Measurements from ENCODE around the gene CD96.
"Not testable (repeated sequence)": the region's sequence is repeated elsewhere in the genome, so short reads cannot be mapped to it uniquely, and the experiment has no call there.

Gene CD96

GRCh38 chr3:111667170-111667569, 125.2 kb downstream of the CD96 start:
- no peak overlapping the region for H3K27ac ChIP-seq (ENCODE audit: low read depth, low read length)
- no peak overlapping the region for H3K4me3 ChIP-seq (ENCODE audit: low read depth in 1 of 2, low read length in 2 of 2)
- no peaks in the 10 kb centered on the region for H3K27me3 ChIP-seq (ENCODE audit: control insufficient read depth in 1 of 2, insufficient read depth in 2 of 2, low read length in 2 of 2)
- no peaks in the 10 kb centered on the region for H3K9me3 ChIP-seq (ENCODE audit: control insufficient read depth in 1 of 2, low read length in 2 of 2)
- H3K9ac ChIP-seq (ENCODE audit: low read depth in 1 of 2, low read length in 2 of 2): no peak overlapping the region
- no peaks in the 10 kb centered on the region for H3K36me3 ChIP-seq (ENCODE audit: control insufficient read depth in 1 of 2, insufficient read depth in 2 of 2, low read length in 2 of 2)
- peaks cover 16 to 21% of the 10 kb centered on the region in 2 donors for H3K4me1 ChIP-seq (ENCODE audit: control insufficient read depth in 1 of 2, insufficient read depth in 2 of 2, low read length in 2 of 2)

- no peak overlapping the region for H3K27ac ChIP-seq (ENCODE audit: low read depth, low read length)
- no peak overlapping the region for H3K9ac ChIP-seq (ENCODE audit: low read depth in 1 of 2, low read length in 2 of 2)
- H3K4me3 ChIP-seq (ENCODE audit: low read depth in 1 of 2, low read length in 2 of 2): no peak overlapping the region
- H3K4me1 ChIP-seq (ENCODE audit: control insufficient read depth in 1 of 2, insufficient read depth in 2 of 2, low read length in 2 of 2): peaks cover 16 to 21% of the 10 kb centered on the region in 2 donors
- no peaks in the 10 kb centered on the region for H3K9me3 ChIP-seq (ENCODE audit: control insufficient read depth in 1 of 2, low read length in 2 of 2)
- H3K36me3 ChIP-seq (ENCODE audit: control insufficient read depth in 1 of 2, insufficient read depth in 2 of 2, low read length in 2 of 2): no peaks in the 10 kb centered on the region
- no peaks in the 10 kb centered on the region for H3K27me3 ChIP-seq (ENCODE audit: control insufficient read depth in 1 of 2, insufficient read depth in 2 of 2, low read length in 2 of 2)
These were observed 125.7 kb downstream of the CD96 start for GRCh38 chr3:111667621-111668239.

GRCh38 chr3:111668326-111668725, 126.3 kb downstream of the CD96 start:
- Histone ChIP-seq H3K27me3 (ENCODE audit: control insufficient read depth in 1 of 2, insufficient read depth in 2 of 2, low read length in 2 of 2) (no peaks in the 10 kb centered on the region), H3K4me1 (ENCODE audit: control insufficient read depth in 1 of 2, insufficient read depth in 2 of 2, low read length in 2 of 2) (peaks cover 16 to 21% of the 10 kb centered on the region in 2 donors), H3K36me3 (ENCODE audit: control insufficient read depth in 1 of 2, insufficient read depth in 2 of 2, low read length in 2 of 2) (no peaks in the 10 kb centered on the region), H3K27ac (ENCODE audit: low read depth, low read length) (no peak overlapping the region), H3K9ac (ENCODE audit: low read depth in 1 of 2, low read length in 2 of 2) (no peak overlapping the region), H3K4me3 (ENCODE audit: low read depth in 1 of 2, low read length in 2 of 2) (no peak overlapping the region), H3K9me3 (ENCODE audit: control insufficient read depth in 1 of 2, low read length in 2 of 2) (no peaks in the 10 kb centered on the region)

GRCh38 chr3:111668888-111669488, 127.0 kb downstream of the CD96 start:
- no peaks in the 10 kb centered on the region for H3K27me3 ChIP-seq (ENCODE audit: control insufficient read depth in 1 of 2, insufficient read depth in 2 of 2, low read length in 2 of 2)
- H3K9ac ChIP-seq (ENCODE audit: low read depth in 1 of 2, low read length in 2 of 2): no peak overlapping the region
- no peaks in the 10 kb centered on the region for H3K9me3 ChIP-seq (ENCODE audit: control insufficient read depth in 1 of 2, low read length in 2 of 2)
- no peaks in the 10 kb centered on the region for H3K36me3 ChIP-seq (ENCODE audit: control insufficient read depth in 1 of 2, insufficient read depth in 2 of 2, low read length in 2 of 2)
- no peak overlapping the region for H3K4me3 ChIP-seq (ENCODE audit: low read depth in 1 of 2, low read length in 2 of 2)
- H3K4me1 ChIP-seq (ENCODE audit: control insufficient read depth in 1 of 2, insufficient read depth in 2 of 2, low read length in 2 of 2): peaks cover 22 to 27% of the 10 kb centered on the region in 2 donors
- H3K27ac ChIP-seq (ENCODE audit: low read depth, low read length): no peak overlapping the region

- no peak overlapping the region for H3K9ac ChIP-seq (ENCODE audit: low read depth in 1 of 2, low read length in 2 of 2)
- no peaks in the 10 kb centered on the region for H3K9me3 ChIP-seq (ENCODE audit: control insufficient read depth in 1 of 2, low read length in 2 of 2)
- no peak overlapping the region for H3K4me3 ChIP-seq (ENCODE audit: low read depth in 1 of 2, low read length in 2 of 2)
- no peaks in the 10 kb centered on the region for H3K36me3 ChIP-seq (ENCODE audit: control insufficient read depth in 1 of 2, insufficient read depth in 2 of 2, low read length in 2 of 2)
- no peak overlapping the region for H3K27ac ChIP-seq (ENCODE audit: low read depth, low read length)
- no peaks in the 10 kb centered on the region for H3K27me3 ChIP-seq (ENCODE audit: control insufficient read depth in 1 of 2, insufficient read depth in 2 of 2, low read length in 2 of 2)
- H3K4me1 ChIP-seq (ENCODE audit: control insufficient read depth in 1 of 2, insufficient read depth in 2 of 2, low read length in 2 of 2): peaks cover 23 to 31% of the 10 kb centered on the region in 2 donors
These were observed 128.1 kb downstream of the CD96 start for GRCh38 chr3:111669926-111670630.

- not testable (repeated sequence) for H3K9ac ChIP-seq (ENCODE audit: low read depth in 1 of 2, low read length in 2 of 2); H3K27me3 ChIP-seq (ENCODE audit: control insufficient read depth in 1 of 2, insufficient read depth in 2 of 2, low read length in 2 of 2); H3K9me3 ChIP-seq (ENCODE audit: control insufficient read depth in 1 of 2, low read length in 2 of 2); H3K4me3 ChIP-seq (ENCODE audit: low read depth in 1 of 2, low read length in 2 of 2); H3K36me3 ChIP-seq (ENCODE audit: control insufficient read depth in 1 of 2, insufficient read depth in 2 of 2, low read length in 2 of 2); H3K27ac ChIP-seq (ENCODE audit: low read depth, low read length)
- H3K4me1 ChIP-seq (ENCODE audit: control insufficient read depth in 1 of 2, insufficient read depth in 2 of 2, low read length in 2 of 2): peaks cover 40 to 46% of the 10 kb centered on the region in 2 donors
These were observed 130.5 kb downstream of the CD96 start for GRCh38 chr3:111672461-111672860.

GRCh38 chr3:111675846-111676210, 133.8 kb downstream of the CD96 start:
- H3K27ac ChIP-seq (ENCODE audit: low read depth, low read length): peak overlapping the region; percentile 41
- no peaks in the 10 kb centered on the region for H3K9me3 ChIP-seq (ENCODE audit: control insufficient read depth in 1 of 2, low read length in 2 of 2)
- H3K36me3 ChIP-seq (ENCODE audit: control insufficient read depth in 1 of 2, insufficient read depth in 2 of 2, low read length in 2 of 2): no peaks in the 10 kb centered on the region
- H3K27me3 ChIP-seq (ENCODE audit: control insufficient read depth in 1 of 2, insufficient read depth in 2 of 2, low read length in 2 of 2): no peaks in the 10 kb centered on the region
- H3K9ac ChIP-seq (ENCODE audit: low read depth in 1 of 2, low read length in 2 of 2): peak overlapping the region; percentile 83 to 94
- H3K4me3 ChIP-seq (ENCODE audit: low read depth in 1 of 2, low read length in 2 of 2): peak overlapping the region; percentile 94 to 95
- peaks cover 33 to 38% of the 10 kb centered on the region in 2 donors for H3K4me1 ChIP-seq (ENCODE audit: control insufficient read depth in 1 of 2, insufficient read depth in 2 of 2, low read length in 2 of 2)

GRCh38 chr3:111676211-111677006, 134.4 kb downstream of the CD96 start:
- peak overlapping the region; percentile 83 to 94 for H3K9ac ChIP-seq (ENCODE audit: low read depth in 1 of 2, low read length in 2 of 2)

GRCh38 chr3:111677007-111677392, 135.0 kb downstream of the CD96 start:
- H3K4me1 ChIP-seq (ENCODE audit: control insufficient read depth in 1 of 2, insufficient read depth in 2 of 2, low read length in 2 of 2): peaks cover 44 to 48% of the 10 kb centered on the region in 2 donors
- no peaks in the 10 kb centered on the region for H3K36me3 ChIP-seq (ENCODE audit: control insufficient read depth in 1 of 2, insufficient read depth in 2 of 2, low read length in 2 of 2)
- H3K27me3 ChIP-seq (ENCODE audit: control insufficient read depth in 1 of 2, insufficient read depth in 2 of 2, low read length in 2 of 2): no peaks in the 10 kb centered on the region
- no peaks in the 10 kb centered on the region for H3K9me3 ChIP-seq (ENCODE audit: control insufficient read depth in 1 of 2, low read length in 2 of 2)
- peak overlapping the region; percentile 94 to 95 for H3K4me3 ChIP-seq (ENCODE audit: low read depth in 1 of 2, low read length in 2 of 2)
- peak overlapping the region; percentile 51 to 57 for H3K9ac ChIP-seq (ENCODE audit: low read depth in 1 of 2, low read length in 2 of 2)
- peak overlapping the region; percentile 35 for H3K27ac ChIP-seq (ENCODE audit: low read depth, low read length)

More at GRCh38 chr3:111676211-111677006, 134.4 kb downstream of the CD96 start:
- no peaks in the 10 kb centered on the region for H3K27me3 ChIP-seq (ENCODE audit: control insufficient read depth in 1 of 2, insufficient read depth in 2 of 2, low read length in 2 of 2)
- H3K9me3 ChIP-seq (ENCODE audit: control insufficient read depth in 1 of 2, low read length in 2 of 2): no peaks in the 10 kb centered on the region
- no peaks in the 10 kb centered on the region for H3K36me3 ChIP-seq (ENCODE audit: control insufficient read depth in 1 of 2, insufficient read depth in 2 of 2, low read length in 2 of 2)
- peak overlapping the region; percentile 94 to 95 for H3K4me3 ChIP-seq (ENCODE audit: low read depth in 1 of 2, low read length in 2 of 2)
- peaks cover 38 to 43% of the 10 kb centered on the region in 2 donors for H3K4me1 ChIP-seq (ENCODE audit: control insufficient read depth in 1 of 2, insufficient read depth in 2 of 2, low read length in 2 of 2)
- H3K27ac ChIP-seq (ENCODE audit: low read depth, low read length): peak overlapping the region; percentile 44
